H54 (cell line): ENCODE data around the gene CITED2.
A peak's percentile ranks its signal among the peaks of the same experiment; 100 is the strongest.

Experiments
- DNase-seq: peaks from one replicate; pipeline ENCODE4 v3.0.0; 2011; ENCODE audit warnings: low spot score, mixed read lengths; ENCODE audit not compliant: insufficient read length
- FAIRE-seq: peaks from 3 replicates; lab custom pipeline; 2011; peaks lifted over from hg19 to GRCh38; lab: Jason Lieb, UNC
- POLR2A ChIP-seq: IDR thresholded peaks from 2 replicates; pipeline ENCODE4 v1.6.1; 2011; ENCODE audit warnings: low read depth, mild to moderate bottlenecking, low read length

CITED2 gene

GRCh38 chr6:139343052-139343750, 31.2 kb downstream of the CITED2 start:
- DNase-seq (no peak), FAIRE-seq (no peak)
- TF ChIP-seq POLR2A, result no peak

DNA sequence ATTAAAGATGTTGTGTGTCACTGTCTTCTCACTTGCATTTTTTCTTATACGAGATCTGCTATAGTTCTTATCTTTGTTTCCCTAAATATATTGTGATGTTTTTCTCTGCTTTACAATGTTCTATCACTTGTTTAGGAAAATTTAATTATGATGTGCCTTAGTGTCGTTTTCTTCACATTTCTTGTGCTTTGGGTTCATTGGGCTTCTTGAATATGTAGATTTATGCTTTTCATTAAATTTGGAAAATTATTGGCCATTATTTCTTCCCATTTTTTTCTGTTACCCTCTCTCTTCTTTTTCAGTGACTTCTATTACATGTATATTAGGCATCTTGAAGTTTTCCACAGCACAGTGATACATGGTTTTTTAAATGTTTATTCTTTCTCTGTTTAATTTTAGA, 33.4 kb downstream of the CITED2 start:
- no peak for TF ChIP-seq POLR2A
- FAIRE-seq, result no peak
- no peak for DNase-seq

DNA sequence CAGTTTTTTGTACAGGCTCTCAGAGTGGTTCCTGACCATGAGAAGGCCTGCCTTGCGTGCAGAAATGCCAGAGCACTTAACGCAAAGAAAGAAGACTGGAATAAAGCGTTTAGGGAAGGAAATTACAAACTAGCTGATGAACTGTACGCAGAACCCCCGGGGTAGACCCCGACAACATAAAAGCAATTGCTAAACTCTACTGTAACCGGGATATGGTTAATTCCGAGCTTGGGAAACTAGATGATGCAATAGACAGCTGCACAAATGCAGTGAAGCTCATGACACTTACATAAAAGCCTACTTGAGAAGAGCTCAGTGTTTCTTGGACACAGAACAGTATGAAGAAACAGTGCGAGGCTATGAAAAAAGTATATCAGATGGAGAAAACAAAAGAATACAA, 35.7 kb downstream of the CITED2 start:
- FAIRE-seq (no peak), DNase-seq (no peak)
- no peak for TF ChIP-seq POLR2A

DNA sequence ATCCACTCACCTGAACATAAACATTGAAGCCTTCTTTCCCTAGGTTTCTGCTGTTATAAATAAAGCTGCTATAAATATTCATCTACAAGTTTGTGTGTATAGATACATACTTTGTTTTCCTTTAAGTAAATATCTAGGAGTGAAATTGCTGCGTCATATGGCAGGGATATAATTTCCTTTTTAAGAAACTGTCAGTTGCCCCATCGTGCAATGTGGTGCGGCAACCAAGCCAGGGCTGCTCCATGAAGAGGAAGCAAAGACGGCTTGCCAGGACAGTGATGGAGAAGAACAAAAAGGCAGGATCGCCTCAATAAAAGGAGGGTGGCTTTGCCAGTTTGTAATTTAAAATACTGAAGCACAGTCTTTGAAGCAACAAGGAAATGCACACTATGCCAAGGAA, 36.6 kb downstream of the CITED2 start:
- no peak for FAIRE-seq
- TF ChIP-seq POLR2A, result no peak
- no peak for DNase-seq

DNA sequence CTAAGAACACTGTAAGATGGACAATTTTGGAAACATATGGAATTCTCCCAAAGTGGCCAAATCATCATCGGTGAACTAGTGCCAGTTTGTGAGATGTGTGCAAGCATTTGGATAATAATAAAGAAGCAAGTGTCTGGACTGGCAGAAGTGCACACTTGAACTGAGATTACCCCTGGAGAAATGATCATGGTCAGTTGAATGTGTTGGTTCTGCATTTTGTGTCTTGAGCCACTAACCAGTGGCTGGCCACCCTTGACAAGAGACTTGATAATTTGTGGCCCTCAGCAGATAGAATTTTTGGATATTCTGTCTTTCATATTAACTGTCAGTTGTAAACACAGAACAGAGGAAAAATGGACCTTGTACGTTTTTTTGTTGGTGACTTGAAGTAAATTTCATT, 37.4 kb downstream of the CITED2 start:
- DNase-seq, result no peak
- FAIRE-seq, result no peak
- no peak for TF ChIP-seq POLR2A

- no peak for FAIRE-seq
- DNase-seq, result no peak
- TF ChIP-seq POLR2A, result no peak
Observed at GRCh38 chr6:139336488-139336887, 38.0 kb downstream of the CITED2 start.

GRCh38 chr6:139335447-139336210, 38.8 kb downstream of the CITED2 start:
- no peak for TF ChIP-seq POLR2A
- DNase-seq (no peak), FAIRE-seq (no peak)

- FAIRE-seq, result peak; percentile 41
- TF ChIP-seq POLR2A, result no peak
- peak; percentile 7 for DNase-seq
Observed at GRCh38 chr6:139334806-139335446, 39.5 kb downstream of the CITED2 start.

DNA sequence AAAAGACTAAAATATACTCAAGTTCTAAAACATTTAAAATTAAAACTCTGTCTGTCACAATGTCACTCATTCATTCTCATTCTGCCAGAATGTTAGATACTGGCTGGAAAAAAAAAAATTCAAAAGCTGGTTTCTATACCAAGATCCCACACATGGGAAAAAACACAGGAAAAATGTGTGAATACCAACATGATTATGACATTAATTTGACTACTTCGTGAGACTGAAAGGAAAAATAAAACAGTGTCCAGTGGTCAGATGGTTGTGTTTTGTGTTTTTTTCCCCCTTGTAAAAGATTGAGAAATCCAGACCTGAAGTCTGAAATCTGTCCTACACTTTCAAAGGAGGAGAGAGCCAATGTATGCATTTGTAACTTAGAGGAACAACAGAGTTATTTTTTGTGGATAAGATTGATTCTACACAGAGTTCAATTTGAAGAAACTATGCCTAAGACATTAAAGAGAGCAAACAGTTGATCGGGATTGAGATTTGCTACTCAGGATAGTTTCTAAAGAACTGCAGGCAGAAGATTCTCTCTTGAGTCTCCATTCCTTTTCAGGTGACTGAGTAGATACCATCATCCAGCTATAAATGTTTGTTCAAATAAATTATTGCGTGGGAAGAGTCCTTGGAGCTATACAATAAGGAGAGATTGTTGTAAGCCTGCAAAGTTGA, 43.5 kb downstream of the CITED2 start:
- DNase-seq (no peak), FAIRE-seq (no peak)
- no peak for TF ChIP-seq POLR2A

- FAIRE-seq (no peak), DNase-seq (no peak)
- no peak for TF ChIP-seq POLR2A
Observed at GRCh38 chr6:139330306-139330705, 44.1 kb downstream of the CITED2 start.

DNA sequence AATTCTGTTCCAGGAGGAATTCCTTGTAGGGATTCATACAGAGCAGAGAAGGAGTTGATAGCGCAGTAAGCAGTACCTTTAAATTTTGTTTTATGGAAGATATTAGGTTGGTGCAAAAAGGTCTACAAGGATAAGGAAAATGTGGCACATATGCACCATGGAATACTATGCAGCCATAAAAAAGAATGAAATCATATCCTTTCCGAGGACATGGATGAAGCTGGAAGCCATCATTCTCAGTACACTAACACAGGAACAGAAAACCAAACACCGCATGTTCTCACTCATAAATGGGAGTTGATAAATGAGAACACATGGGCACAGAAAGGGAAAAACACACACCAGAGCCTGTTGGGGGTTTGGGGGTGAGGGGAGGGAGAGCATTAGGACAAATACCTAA, 45.2 kb downstream of the CITED2 start:
- no peak for FAIRE-seq
- TF ChIP-seq POLR2A, result no peak
- DNase-seq, result no peak

DNA sequence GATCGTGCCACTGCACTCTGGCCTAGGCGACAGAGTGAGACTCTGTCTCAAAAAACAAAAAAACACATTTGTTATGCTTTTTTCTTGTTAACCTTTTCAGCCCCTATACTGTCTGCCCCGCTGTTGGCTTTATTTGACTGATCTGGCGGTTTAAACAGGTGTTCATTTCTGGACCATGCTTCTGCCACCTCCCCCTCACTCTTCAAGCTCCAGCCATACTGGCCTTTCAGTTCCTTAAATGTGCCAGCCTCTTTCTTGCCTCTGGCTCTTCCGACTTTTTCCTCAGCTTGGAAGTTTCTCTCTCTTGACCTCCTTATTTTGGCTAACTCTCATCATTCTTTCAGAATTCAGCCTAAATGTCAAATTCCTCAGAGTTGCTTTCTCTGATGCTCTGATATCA, 47.4 kb downstream of the CITED2 start:
- TF ChIP-seq POLR2A, result no peak
- FAIRE-seq, result no peak
- DNase-seq, result no peak

GRCh38 chr6:139325686-139326085, 48.8 kb downstream of the CITED2 start:
- FAIRE-seq (no peak), DNase-seq (no peak)
- TF ChIP-seq POLR2A, result no peak

DNA sequence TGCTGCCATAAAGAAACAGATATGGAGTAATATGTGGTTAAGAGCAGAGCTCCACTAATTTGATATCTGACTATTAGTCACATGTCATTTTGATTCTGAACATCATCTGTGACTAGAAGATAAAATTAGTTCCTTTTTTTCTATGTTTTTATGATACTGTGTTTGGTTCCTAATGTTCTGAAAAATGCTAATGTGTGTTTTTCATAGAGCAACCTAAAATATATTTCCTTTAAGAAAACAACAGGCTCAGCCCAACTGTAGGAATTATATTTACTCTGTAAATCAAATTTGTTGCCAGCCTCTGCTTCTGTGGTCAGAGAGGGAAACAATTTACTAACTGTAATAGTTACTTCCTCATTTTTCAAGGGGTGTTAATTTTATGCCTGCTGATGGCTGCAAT, 49.3 kb downstream of the CITED2 start:
- FAIRE-seq (no peak), DNase-seq (no peak)
- TF ChIP-seq POLR2A, result no peak
